Activated CD4-positive, alpha-beta T cell treated with anti-CD3 and anti-CD28 coated beads, Interleukin-2, Interleukin-4, amounts not matched to agents 100 ng/mL and 50 ng/mL, durations not matched to agents 16 hours and 8 hours (primary cell): ENCODE results near the gene LILRB3.
"Not testable (repeated sequence)": the region's sequence is repeated elsewhere in the genome, so short reads cannot be mapped to it uniquely, and the experiment has no call there.

Experiments
- DNase-seq: peaks from one replicate; pipeline ENCODE4 v3.0.0-alpha.2; 2020; ENCODE audit warnings: low spot score

Gene LILRB3

GRCh38 chr19:54222474-54223276 lies at the start of gene LILRB3:
LILRB3 (minus strand) TSS chr19:54223007; CDS start chr19:54222976, 31 bp downstream.
- not testable (repeated sequence) for DNase-seq

- not testable (repeated sequence) for DNase-seq
These were observed 49.4 kb upstream of the LILRB3 start for GRCh38 chr19:54272181-54272580.

GRCh38 chr19:54271587-54271986 lies 48.8 kb upstream of the LILRB3 start:
- DNase-seq: not testable (repeated sequence)

- DNase-seq: no peak
These were observed 48.3 kb upstream of the LILRB3 start for GRCh38 chr19:54271106-54271505.

GRCh38 chr19:54268936-54269335 lies 46.1 kb upstream of the LILRB3 start:
- DNase-seq: no peak

- DNase-seq: peak; percentile 66
These were observed 43.3 kb upstream of the LILRB3 start for GRCh38 chr19:54266133-54266532.

DNA sequence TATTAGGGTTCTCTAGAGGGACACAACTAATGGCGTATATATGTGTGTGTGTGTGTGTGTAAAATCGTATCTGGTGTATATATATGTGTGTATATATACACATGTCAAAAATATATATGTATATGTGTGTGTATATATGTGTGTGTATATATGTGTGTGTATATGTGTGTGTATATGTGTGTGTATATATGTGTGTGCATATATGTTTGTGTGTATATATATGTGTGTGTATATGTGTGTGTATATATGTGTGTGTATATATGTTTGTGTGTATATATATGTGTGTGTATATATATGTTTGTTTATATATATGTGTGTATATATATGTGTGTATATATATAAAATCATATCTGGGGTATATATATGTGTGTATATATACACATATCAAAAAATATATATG lies 39.7 kb upstream of the LILRB3 start:
- DNase-seq: no peak

DNA sequence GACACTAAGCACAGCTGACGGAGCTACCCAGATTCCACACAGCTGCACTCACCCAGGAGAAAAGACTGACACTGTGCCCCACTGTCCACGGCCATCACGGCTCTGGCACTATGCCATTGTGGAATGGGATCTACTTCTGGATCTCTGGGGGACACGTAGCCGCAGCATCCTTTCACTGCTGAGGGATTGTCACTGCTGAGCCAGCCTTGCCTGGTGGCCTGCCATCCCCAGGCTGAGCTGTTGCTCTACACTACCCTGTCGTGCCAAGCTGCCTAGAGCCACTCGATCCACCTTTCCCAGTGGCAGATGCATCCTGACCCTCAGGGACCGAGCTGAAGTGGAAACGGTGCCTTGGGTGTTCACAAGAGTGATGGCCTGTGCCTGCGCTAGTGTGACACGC lies 39.3 kb upstream of the LILRB3 start:
- no peak for DNase-seq

GRCh38 chr19:54257116-54257480 lies 34.3 kb upstream of the LILRB3 start, which contains the start of gene LILRB5:
LILRB5 (minus strand) TSS chr19:54257273; CDS start chr19:54257193, 80 bp downstream.
- DNase-seq: no peak

DNA sequence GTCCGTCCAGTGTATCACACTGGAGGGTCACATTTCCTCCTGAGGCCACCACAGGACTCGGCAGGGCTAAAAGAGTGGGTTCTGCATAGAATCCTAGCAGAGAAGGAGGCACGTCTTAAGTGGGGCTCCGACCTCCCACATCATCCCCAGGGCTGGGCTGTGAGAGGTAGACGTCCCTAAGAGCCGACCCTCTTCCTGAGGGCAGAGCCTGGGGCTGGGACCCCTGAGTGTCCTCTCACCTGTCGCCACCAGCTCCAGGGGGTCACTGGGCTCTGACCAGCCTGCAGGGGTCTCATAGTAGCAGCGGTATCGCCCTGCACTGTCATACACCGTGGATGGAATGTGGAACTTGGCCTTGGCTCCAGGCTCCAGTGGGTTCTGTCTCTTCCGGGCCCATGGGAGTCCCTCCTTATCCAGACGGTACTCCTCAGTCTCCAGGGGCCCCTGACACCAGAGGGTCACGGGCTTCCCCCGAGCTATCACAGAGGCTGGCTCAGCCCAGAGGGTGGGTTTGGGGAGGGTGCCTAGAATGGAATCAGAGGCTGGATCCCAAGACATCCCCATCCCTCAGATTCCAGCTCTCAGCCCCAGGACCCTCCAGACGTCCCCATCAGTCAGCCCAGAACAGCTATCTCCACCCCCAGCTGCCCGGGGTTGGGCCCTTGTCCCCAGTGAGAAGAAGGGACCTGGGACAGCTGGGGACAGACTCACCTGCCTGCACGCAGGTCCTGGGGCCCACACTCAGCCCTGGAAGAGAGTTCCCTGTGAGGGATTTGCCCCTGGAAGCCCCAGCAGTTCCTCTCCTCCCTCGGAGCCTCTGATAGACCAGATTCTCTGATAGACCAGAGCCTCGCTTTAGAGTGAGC lies 33.7 kb upstream of the LILRB3 start:
- no peak for DNase-seq

DNA sequence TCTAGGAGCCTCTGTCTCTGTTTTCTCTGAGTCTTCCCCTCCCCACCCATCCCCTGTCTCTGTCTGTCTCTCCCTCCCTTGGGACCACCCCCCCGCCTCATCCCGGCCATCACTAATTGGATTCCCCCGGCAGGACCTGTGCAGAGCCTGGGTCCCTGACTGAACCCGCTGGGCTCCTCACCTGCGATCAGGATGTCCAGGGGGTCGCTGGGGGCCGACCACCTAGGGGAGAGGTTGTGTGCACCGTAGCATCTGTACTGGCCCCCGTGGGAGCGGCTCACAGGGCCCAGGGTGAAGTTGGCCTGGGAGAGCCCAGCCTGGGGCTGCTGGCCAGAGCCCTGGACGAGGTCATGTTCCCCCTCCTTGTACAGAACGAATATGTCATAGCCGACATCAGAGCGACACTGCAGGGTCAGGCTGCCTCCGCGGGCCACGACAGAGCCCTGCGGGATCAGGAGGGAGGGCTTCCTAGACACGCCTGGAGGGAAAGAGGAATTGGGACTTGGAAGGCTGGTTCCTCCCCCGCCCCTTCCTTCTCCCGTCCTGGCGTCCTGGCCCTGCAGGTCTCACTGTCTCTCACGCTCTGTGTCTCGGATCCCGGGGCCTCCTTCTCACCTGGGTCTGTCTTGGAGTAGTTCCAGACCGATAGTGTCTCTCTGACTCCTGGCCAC lies 32.4 kb upstream of the LILRB3 start:
- no peak for DNase-seq

- DNase-seq: no peak
These were observed 31.5 kb upstream of the LILRB3 start for GRCh38 chr19:54254195-54254906.

GRCh38 chr19:54253331-54254194 lies 30.8 kb upstream of the LILRB3 start:
- no peak for DNase-seq

DNA sequence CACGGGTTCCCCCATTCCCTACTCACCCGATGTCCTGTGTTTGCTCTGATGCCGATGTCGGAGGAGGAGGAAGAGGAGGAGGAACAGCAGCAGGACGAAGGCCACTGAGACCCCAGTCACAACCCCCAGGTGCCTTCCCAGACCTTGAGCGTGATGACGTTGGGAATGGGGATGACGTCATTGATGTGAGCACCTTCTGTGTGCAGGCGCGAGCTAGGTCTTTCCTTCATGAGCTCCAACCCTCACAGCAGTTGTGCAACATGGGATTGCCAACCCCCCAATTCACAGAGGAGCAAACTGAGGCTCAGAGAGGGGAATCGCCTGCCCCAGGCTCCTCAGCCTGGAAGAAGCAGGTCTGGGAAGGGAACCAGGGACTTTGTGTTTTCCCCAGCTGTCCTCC lies 30.0 kb upstream of the LILRB3 start:
- DNase-seq: no peak

DNA sequence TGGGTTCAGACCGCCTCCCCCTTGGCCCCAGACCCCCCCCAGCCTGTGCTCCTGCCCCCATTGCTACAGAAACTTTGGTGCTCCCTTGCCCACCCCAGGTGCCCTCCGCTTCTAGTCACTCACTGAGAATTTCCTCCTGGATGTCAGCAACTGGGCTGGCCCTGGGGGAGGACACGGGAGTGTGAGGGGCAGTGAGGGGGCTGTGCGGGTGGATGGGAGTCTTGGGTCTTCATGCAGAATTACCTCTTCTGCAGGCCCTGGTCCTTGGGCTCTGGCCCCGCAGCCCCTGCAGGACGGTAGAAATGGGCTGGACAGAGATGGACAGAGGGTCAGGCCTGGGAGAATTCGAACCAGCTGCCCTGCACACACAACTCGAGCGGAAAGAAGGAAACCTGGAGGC lies 29.4 kb upstream of the LILRB3 start:
- no peak for DNase-seq

GRCh38 chr19:54248016-54248601 lies 25.3 kb upstream of the LILRB3 start:
- DNase-seq: peak; percentile 59

DNA sequence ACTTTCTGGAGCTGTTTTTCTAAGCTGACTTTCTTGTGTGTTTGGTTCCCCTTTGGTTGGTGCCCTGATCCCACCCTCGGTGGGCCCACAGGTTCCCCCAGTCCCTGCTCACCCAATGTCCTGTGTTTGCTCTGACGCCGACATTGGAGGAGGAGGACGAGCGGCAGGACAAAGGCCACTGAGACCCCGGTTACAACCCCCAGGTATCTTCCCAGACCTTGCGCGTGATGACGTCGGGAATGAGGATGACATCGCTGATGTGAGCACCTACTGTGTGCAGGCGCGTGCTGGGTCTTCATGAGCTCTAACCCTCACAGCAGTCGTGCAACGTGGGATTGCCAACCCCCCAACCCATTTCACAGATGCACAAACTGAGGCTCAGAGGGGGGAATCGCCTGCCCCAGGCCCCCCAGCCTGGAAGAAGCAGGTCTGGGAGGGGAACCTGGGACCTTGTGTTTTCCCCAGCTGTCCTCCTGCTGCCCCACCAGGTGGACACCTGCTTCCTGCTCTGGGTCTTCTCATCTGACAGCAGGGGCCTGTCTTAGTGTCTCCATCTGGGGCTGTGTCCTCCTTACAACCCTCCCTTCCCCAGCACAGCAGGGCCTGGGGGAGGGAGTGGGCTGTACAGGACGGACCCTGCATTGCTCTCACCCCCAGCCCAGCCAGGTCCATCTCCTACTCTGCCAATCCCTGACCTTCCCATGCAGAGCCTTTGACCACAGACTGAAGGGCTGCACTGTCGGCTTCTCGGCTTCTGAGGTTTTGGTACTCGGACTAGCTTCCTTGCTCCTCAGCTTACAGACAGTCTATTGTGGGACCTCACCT lies 24.5 kb upstream of the LILRB3 start:
- DNase-seq: no peak

DNA sequence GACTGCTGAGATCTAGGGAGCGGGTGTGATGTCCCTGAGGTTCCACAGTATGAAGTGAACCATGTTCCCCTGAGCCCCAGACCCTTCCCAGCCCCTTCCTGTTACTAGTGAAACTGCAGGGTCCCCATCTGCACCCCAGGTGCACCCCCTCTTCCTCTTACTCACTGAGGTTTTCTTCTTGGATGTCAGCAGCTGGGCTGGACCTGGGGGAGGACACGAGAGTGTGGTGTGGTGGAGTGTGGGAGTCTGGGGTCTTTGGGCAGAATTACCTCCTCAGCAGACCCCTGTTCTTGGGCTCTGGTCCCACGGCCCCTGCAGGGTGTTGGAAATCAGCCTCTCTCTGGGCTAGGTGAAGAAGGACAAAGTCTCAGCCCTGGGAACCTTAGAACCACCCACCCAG lies 23.1 kb upstream of the LILRB3 start:
- no peak for DNase-seq

DNA sequence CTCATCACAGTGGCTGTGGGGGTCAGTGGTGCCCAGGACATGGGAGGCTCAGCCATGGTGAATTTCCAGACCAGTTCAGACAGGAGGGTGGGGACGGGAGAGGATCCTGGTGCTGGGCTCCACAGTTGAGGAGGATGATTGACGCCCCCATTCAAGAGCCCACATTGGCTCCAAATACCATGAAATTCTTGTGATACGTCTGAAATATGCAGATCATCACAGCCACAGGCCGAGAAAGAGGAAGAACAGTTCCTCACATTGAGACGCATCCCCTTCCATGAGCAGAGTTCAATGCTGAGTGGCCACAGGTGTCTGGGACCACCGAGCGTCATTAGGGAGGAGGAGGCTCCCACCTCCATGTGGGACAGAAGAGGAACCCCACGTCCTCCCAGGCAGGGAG lies 21.0 kb upstream of the LILRB3 start:
- DNase-seq: not testable (repeated sequence)

- not testable (repeated sequence) for DNase-seq
These were observed 19.8 kb upstream of the LILRB3 start, which contains the start of gene LILRA6 for GRCh38 chr19:54242646-54243045. LILRA6 (minus strand) TSS chr19:54242790.
